Heart left ventricle (tissue), 13 donors: ENCODE measurements around the gene GPER1.

Experiments
- POLR2A ChIP-seq, 2 donors: fragments of 450-650 bp; IDR thresholded peaks; one replicate each; pipeline ENCODE4 v1.6.1; 2017; ENCODE audit warnings: antibody characterized with exemption in 2 of 2, mild to moderate bottlenecking in 2 of 2, moderate library complexity in 2 of 2
- TF ChIP-seq, protein P1 (sequence below), 12 donors: fragments of 200-600 bp; sonication (generic) in 4 of 12; IDR thresholded peaks; one replicate each; pipeline versions ENCODE4 v1.5.0 to v1.8.0; 2018 to 2022; ENCODE audit warnings: antibody characterized with exemption in 12 of 12, mild to moderate bottlenecking in 5 of 12
- donor health status: ischemic (EF 13 %, LVEDD 7.1; RV severe dilation, severe dysfunction).
- donor health status: DM: no; HTN: yes; CAD: no.
- donor health status: DM: no; HTN: no; CAD: no.
- donor health status: ischemic (EF 25% LVEDD 6.9; RV normal size, moderate dysfunction).
- donor health status: ischemic (EF 25% LVEDD 5.7; RV mildly dilated, moderate dysfunction).
- donor health status: ischemic (EF 35%, LVEDD 5.7; RV mildly dilated, moderate dysfunction).
- donor health status: nonischemic (EF 11% LVEDD 7.7; RV severe dilation, severe dysfunction).
- donor health status: DM: yes; HTN: yes; CAD: no.
- donor health status: PGD.
- donor health status: ischemic (EF 29% LVEDD 5.4; RV normal size, mild dysfunction).
- donor health status: nonischemic (EF 23%, LVEDD 6.1; RV moderate dilation, normal function).

DNA sequence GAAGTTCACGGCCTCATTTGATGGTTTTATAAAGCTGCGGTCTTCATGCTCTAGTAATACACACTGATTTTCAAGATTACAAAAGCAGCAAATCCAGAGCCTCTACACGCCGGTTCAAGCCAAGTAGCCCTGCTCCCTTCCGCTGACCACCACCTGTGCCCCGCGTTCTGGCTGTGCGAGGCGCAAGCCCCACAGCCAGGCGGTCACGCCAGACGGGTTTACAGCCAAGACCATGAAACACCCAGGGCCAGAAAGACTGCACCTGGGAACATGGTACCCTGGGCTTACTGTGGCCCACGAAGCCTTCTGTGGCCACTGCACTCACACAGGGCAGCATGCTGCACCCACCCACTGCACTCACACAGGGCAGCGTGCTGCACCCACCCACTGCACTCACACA, 33.6 kb downstream of the GPER1 start:
- TF ChIP-seq, protein P1, sequence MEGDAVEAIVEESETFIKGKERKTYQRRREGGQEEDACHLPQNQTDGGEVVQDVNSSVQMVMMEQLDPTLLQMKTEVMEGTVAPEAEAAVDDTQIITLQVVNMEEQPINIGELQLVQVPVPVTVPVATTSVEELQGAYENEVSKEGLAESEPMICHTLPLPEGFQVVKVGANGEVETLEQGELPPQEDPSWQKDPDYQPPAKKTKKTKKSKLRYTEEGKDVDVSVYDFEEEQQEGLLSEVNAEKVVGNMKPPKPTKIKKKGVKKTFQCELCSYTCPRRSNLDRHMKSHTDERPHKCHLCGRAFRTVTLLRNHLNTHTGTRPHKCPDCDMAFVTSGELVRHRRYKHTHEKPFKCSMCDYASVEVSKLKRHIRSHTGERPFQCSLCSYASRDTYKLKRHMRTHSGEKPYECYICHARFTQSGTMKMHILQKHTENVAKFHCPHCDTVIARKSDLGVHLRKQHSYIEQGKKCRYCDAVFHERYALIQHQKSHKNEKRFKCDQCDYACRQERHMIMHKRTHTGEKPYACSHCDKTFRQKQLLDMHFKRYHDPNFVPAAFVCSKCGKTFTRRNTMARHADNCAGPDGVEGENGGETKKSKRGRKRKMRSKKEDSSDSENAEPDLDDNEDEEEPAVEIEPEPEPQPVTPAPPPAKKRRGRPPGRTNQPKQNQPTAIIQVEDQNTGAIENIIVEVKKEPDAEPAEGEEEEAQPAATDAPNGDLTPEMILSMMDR (IDR thresholded peaks at IDR 0.05), result no peak
- no peak for TF ChIP-seq POLR2A (IDR thresholded peaks at IDR 0.05)
